GM21723 (cell line): ENCODE results near the gene FSTL4.
"Not testable (repeated sequence)": the region's sequence is repeated elsewhere in the genome, so short reads cannot be mapped to it uniquely, and the experiment has no call there.

Experiments
- ATAC-seq: cut with Tn5 transposase; IDR thresholded peaks from one replicate; pipeline ENCODE4 v1.9.1; 2021; ENCODE audit warnings: mild to moderate bottlenecking, moderate library complexity; ENCODE audit not compliant: unreplicated experiment

The FSTL4 gene

DNA sequence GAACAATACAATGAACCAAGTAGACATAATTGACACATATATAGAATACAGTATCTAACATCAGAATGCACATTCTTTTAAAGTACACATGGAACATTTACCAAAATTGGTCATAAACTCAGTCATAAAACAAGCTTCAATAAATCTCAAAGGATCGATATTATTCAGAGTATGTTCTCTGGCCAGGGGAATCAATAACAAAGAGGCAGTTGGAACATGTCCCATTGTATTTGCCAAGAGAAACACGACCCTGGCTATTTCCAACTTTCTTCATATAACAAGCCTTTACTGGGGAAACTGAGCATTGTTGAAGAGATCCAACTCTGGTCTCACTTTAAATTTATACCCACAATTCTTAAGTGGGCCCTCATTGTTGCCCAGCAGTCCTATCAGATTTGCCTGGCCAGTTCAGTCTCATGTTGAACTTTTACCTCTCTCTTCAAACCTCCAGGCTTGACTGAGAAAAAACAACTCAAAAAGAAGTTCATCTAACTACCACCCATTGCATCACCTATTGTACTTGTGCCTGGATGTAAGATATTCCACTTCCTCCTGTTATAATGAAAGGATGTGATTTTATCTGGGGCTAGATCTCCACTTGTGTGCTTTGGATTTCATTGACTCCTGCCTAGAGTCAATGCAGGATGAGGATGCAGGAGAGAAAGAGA is 398.1 kb downstream of the FSTL4 start:
- ATAC-seq, result no peak

DNA sequence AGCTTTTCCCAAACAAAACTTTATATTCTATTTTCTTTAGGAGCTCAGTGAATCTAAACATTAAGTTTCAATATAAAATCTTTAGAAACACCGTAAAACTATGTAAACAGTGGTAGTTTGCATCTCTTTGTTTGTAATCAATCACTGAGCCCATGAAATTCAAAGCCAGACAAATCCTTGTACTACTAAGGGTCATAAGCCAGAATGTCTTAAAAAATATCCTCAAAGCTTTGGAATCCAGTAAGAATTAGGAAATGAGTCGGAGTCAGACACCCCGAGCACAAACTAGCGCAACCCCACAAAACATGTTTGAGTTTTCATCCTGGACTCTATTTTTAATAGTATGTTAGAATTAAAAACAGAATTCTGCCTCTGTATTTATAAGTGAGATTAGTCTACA is 406.7 kb downstream of the FSTL4 start:
- ATAC-seq, result no peak

DNA sequence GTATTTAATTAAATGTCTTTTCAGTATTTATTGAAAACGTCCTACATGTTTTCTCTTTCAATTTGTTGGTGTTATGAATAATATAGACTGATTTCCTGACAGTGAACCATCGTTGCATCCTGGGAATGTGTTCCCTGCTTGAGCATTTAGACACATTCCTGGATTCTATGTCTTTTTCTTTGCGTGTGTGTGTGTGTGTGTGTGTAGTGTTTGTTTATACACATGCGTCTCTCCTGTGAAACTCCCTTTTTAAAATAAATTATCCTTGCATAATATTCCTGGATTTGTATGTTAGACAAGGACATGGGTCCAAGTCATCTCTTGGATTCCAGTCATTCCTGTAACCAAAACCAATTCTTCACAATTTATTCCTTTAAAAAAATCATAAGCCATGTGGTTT is 407.1 kb downstream of the FSTL4 start:
- no peak for ATAC-seq

DNA sequence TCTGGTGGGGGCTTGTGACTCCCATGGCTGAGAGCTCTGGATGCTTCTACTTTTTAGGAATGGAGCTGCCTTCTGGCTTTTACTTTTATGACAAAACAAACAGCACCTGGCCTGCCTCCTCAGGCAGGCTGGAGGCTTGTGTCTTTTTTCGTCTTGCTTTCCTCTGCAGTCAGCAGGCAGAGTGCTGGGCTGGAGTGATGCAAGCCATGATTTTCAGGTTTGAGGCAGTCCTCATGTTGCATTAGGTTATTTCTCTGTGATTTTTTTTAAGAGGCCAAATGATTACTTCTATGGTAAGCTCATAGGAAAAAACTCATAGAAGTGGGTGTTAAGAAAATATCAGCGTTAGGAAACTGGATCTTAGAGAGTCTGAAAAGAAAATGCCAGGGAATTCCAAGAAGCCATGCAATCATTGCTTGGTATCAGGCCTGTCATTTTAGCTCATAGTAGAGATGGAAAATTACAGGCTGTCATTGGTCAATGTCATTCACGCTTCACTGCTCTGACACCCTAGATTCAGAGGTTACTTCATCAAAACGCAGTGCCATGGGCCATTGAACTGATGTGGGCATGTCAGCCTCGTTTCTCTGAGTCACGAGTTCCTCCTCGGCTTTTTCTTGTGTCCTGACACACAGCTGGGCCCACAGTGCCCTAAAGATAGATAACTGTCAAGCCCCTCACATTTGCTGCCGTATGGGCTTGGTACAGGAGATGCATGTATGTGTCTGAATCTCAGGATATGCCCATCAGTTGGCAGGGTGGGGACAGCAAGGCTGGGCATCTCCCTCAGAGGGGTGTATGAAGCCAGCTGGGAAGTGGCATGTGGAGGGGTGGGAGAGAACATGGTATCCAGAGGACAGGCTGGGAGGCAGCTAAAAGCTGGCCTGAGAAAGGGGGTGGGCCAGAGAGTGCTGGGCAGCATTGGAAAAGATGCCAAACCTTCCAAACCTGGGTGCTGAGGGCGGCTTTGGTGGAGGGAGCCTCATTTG is 408.7 kb downstream of the FSTL4 start:
- no peak for ATAC-seq

DNA sequence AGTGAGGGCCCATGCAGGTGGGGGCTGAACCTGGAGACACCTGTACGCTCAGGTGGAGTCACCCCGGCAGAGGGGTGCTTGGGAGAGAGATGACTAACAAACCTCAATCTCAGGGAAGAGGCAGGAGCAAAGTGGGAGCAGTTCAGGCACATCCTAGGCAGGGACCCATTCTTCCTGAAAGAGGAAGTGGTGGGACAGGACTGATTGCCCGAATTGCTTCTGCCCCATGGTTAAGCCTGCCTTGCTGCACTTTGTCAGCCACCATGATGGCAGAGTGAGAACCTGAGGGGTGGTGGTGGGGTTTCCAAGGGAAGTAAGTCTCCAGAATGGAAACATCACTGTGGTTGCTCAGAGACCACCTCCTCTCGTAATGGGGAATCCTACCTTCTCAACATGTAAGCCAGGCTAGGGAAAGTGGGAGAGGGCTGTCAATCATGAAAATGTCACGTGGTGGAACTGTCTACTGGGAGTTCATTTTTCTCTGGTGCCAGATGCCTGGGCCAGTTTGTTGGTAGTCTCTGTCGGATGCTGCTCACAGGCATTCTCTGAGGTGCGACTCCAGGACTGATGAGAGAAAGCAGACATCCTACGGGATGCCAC is 410.2 kb downstream of the FSTL4 start:
- no peak for ATAC-seq

DNA sequence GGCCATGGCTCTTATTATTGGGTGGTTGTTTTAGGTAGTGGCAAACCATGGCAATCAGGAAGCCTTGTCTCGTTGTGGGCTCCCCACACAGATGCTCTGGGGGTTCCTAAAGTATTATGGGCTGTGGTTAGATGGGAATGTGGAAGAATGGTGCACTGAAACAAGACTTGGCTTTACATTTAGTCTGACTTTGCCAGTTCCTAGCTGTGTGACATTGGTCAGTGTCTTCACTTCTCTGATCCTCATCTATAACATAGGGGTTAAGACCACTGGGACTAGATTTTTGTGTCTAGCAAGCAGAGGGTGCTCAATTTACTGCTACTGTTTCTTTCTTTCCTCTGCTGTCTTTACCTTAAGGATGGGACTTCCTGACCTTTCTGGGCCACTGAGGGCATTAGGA is 411.0 kb downstream of the FSTL4 start:
- ATAC-seq, result no peak

DNA sequence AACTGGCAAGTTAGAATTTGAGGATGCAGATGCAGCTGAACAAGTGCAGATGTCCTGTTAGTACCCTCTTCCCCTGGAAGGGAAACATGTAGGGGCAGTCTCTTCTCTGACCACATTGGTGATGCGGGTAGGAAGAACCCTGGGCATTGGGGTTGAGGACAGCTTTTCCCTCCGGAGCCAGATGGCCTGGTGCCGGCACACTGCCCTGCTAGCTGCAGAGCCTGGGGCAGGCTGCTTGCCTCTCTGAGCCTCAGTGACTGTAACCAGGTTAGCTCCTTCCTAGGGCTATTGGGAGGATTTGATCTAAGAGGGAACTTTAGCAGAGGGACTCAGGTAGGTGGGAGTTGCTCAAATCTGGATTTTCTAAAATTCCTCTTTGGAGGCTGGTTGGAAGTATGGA is 412.1 kb downstream of the FSTL4 start:
- no peak for ATAC-seq

DNA sequence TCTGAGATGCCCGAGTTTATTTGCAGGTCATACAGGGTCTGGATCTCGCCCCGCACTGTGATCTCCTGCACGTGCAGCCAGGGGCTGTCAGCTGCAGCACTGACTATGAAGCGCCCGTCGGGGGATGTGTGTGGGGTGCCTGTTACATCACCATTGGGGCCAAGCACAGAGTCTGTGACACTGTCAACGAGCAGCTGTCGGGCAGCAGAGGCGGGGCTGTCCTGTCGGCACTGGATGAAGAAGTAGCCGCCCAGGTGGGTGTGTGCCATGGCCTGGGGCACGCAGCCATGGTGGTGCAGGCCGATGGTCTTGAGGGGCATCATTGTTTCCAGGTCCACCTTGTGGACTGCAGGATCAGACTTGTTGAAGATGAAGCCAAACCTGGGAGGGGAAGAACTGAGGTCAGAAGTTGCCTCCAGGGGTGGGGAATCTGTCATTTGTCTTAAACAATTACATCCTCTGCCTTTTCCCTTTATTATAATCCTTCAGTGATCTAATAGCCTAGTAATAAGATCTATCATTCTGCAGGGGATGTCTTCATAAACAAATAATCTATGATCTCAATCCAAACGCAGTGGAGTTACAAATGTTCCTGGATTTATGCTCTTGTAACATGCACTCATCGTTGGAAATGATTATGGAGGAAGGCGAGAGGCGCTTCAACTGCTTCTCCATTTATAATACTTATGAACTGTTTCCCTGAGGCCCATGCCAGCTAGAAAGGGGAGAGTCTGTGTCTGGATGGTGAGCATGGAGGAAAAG is 412.7 kb downstream of the FSTL4 start:
- ATAC-seq, result no peak

DNA sequence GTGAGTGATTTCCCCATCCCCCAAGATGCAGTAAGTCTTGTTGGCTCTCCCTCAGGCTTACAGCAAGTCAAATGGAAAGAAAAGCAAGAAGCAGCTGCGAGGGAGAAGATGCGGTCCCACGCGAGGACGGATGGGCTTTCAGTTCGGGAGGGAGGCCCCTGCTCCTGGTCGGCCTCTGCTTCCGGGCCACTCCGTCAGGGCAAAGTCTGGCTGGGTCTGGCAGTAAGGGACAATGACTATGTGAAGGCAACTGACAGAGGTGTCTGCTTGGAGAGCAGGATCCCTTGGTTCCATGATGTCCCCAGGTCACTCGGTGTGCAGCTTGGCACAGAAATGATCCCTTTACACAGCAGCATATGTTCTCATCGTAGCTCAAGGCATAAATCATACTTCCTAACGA is 413.8 kb downstream of the FSTL4 start:
- ATAC-seq, result no peak

DNA sequence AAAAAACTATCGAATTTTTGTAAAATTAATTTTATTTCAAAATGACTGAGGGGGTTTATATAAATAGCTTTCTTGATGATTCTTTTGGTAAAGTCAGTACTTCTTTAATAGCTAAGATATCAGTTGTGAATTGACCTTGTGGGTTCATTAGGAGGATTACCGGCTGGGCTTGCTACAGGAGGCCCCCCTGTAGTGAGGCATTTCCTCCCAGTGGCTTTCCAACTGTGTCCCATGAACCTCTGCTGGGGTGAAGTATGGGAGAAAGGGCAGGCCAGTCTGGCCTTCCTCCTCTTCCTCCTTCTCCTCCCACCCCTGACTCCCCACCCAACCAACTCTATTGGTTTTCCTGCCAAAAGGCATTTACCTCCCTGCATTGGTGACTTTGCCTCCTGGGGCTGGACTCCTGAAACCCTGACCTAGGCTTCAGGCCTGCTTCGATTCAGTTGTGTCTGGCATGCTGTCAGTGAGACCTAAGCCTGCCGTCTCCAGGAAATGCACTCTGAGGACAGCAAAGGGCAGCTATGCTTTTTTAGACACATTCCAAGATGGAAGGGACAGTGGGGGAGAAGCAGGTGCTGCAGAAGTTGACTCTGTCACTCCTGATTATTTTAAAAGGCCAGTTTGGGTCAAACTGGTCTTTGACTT is 415.8 kb downstream of the FSTL4 start:
- ATAC-seq, result no peak

DNA sequence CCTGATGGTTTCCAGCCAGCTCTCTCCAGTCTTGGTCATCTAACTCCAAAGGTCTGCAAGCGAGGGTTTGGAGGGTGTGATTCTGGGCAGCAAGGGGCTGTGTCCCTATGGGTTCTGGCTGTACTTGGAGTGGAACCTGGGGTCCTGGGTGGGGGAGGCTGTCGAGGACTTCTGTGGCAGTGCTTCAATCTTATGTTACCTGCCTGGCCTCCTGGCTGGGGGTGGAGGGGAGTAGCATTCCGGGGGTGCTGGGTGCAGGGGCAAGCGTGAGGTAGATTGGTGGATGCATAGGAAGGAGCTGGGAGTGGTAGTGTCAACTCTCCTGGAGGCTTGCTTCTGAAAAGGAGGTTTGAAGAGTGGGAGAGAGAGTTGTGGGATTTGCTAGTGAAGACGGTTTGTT is 417.1 kb downstream of the FSTL4 start:
- no peak for ATAC-seq

DNA sequence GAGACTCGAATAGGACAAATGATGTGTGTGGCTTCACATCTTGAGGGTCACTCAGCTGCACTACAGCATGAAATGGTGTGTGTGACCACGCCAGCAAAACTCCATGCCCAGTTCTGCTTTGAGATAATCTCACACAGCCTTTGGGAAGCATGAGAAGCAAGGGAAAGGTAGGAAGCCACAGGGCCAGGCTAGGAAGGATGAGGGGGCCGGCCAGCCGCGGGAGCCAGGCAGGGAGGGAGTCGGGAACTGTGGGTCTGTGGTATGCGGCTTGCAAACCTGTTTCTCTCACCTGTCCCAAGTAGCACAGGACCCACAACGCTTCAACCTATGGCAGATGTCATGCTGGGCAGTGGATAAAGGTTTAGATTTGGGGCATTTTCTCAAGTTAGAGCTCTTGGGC is 418.5 kb downstream of the FSTL4 start:
- ATAC-seq, result no peak

DNA sequence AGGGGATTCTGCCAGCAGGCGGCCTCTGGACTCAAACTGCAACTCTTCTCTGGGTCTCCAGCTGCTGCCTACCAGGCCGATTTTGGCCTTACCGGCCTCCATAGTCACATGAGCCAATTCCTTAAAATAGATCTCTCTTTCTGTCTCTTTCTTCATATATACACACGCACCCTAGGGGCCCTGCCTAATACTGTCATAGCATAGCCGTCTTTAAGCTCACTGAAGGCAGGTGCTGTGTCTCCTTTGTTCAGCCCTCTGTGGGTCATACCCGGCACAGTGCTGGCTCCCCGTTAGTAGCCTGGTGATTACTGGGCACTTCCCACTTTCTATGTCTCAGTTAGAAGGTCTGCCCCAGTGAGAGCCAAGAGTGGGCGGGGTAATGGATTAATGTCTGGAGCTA is 419.6 kb downstream of the FSTL4 start:
- no peak for ATAC-seq

DNA sequence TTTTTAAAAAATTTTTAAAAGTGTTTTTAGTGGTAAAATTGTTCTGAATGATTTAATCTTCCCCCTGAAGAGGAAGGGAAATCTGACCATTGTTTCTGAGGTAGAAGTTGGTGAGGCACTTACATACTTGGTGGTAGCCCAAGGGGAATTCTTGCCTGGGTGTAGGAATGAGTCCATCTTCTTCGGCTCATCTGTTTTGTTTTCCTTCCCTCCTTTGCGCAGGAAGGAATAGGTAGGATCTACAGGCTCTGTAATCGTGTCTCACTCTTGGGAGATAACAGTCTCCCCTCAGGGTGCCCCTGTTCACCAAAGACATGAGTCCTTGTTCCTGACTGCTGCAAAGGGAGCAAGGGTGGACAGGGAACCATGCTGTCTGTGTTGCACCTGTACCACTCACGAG is 422.5 kb downstream of the FSTL4 start:
- no peak for ATAC-seq

DNA sequence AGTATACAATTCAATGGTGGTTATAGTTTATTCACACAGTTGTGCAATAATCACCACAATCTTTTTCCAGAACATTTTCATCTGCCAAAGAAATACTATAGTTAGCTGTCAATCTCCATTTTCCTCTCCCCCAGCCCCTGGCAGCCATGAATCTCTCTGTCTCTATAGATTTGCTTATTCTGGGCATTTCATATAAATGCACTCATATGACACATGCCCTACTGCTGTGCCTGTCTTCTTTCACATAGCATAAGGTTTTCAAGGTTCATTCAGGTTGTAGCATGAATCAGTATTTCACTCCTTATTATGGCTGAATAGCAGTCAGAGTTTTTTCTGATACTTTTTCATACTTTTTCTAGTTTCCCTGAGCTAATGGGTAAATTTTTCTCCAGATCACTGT is 432.9 kb downstream of the FSTL4 start:
- ATAC-seq, result no peak

DNA sequence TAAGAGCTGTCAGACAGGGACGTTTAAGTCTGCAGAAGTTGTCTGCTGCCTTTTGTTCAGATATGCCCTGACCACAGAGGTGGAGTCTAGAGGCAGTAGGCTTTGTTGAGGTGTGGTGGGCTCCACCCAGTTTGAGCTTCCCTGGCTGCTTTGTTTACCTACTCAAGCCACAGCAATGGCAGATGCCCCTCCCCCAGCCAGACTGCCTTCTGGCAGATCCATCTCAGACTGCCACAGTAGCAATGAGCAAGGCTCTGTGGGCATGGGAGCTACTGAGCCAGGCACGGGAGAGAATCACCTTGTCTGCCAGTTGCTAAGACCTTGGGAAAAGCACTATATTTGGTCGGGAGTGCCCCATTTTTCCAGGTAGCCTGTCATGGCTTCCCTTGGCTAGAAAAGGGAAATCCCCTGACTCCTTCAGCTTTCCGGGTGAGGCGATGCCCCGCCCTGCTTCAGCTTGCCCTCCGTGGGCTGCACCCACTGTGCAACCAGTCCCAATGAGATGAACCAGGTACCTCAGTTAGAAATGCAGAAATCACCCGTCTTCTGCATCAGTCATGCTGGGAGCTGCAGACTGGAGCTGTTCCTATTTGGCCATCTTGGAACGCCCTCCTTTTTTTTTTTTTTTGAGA is 441.5 kb downstream of the FSTL4 start:
- ATAC-seq, result not testable (repeated sequence)

DNA sequence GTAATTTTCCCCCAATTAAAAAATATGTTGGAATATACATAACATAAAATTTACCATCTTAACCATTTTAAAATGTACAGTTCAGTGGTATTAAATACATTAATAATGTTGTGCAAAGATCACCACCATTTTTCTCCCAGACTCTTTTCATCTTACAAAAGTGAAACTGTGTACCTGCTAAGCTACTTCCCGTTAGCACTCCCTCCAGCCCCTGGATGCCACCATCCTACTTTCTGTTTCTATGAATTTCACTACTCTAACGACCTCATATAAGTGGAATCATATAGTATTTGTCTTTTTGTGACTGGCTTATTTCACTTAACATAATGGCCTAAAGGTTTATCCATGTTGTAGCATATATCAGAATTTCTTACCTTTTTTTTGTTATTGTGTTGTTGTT is 447.6 kb downstream of the FSTL4 start:
- no peak for ATAC-seq

DNA sequence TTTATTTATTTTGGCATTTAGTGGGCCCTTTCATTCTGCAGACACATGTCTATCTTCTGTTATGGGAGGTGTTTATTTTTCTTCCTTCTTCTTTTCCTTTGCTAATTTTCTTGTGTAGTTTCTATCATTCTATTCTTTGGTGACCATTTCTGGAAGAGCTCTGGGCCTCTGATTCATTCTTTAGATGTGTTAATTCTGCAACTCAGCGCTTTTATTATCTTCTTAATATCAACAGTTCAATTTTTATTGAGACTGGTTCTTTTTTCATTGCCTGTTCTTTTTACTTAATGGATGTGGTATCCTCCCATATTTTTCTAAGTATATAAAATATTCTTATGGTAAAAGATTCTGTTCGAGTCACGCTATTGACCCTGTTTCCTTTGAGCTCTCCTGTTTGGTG is 448.5 kb downstream of the FSTL4 start:
- ATAC-seq, result no peak

DNA sequence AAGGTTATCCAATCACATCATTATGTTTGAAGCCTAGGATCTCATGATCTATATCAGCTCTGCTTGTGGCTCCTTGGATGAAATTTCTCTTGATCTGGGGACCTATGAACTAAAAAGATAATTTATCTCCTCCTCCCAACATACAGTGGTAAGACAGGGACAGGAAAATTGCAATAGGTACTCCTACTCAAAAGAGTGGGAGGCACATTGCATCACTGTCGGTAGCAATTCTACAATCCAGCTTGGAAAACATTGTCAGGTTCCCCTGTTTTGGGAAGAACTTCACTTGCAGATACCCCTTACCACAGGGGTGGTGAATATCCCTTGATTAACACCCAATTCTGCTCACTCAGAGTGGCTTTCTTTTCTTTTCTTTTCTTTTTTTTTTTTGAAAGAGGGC is 452.8 kb downstream of the FSTL4 start:
- no peak for ATAC-seq

DNA sequence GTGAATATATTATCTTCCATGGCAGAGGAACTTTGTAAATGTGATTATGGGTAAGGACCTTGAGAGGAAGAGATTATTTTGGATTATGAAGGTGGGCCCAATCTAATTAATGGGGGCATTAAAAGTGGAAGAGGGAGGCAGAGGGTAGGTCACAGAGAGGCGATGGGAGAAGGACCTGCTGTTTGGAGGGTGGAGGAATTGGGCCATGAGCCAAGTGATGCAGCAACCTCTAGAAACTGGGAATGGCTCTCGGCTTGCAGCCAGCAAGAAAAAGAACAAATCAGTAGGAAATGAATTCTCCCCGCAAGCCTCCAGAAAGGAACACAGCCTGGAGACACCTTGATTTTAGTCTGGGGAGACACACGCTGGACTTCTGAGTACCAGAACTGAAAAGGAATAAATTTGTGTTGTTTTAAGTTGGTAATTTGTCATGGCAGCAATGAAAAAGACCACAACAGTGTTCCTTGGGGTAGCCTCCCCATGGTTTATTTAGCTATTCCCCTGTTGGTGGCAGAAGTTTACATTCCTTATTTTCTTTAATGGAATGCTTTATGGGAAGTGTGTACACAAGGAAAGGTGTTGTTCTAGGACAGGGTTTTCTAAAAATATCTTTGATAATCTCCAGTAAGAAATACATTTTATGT is 456.9 kb downstream of the FSTL4 start:
- ATAC-seq, result no peak
